ENCODE data around the gene FRYL.

DNA sequence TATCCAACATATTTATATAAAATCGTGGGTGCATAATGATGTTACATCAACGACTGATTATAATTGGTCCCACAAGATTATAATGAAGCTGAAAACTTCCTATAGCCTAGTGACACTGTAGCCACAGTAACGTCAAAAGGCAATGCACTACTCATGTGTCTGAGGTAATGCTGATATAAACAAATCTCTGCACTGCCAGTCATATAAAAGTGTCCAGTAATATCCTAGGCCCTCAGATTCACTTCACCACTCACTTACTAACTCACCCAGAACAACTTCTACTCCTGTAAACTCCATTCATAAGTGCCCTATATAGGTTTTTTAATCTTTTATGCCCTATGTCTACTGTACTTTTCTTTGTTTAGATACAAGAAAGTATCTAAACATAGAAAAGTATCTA is 18.8 kb downstream of the FRYL start:
- TF ChIP-seq, protein P1, sequence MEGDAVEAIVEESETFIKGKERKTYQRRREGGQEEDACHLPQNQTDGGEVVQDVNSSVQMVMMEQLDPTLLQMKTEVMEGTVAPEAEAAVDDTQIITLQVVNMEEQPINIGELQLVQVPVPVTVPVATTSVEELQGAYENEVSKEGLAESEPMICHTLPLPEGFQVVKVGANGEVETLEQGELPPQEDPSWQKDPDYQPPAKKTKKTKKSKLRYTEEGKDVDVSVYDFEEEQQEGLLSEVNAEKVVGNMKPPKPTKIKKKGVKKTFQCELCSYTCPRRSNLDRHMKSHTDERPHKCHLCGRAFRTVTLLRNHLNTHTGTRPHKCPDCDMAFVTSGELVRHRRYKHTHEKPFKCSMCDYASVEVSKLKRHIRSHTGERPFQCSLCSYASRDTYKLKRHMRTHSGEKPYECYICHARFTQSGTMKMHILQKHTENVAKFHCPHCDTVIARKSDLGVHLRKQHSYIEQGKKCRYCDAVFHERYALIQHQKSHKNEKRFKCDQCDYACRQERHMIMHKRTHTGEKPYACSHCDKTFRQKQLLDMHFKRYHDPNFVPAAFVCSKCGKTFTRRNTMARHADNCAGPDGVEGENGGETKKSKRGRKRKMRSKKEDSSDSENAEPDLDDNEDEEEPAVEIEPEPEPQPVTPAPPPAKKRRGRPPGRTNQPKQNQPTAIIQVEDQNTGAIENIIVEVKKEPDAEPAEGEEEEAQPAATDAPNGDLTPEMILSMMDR (IDR thresholded peaks at IDR 0.05), result no peak
- no peak for TF ChIP-seq POLR2A (IDR thresholded peaks at IDR 0.05)
